Measurements from ENCODE around the gene ZNF586.
A peak's percentile ranks its signal among the peaks of the same experiment; 100 is the strongest.
"Not testable (repeated sequence)": the region's sequence is repeated elsewhere in the genome, so short reads cannot be mapped to it uniquely, and the experiment has no call there.

Gene ZNF586

DNA sequence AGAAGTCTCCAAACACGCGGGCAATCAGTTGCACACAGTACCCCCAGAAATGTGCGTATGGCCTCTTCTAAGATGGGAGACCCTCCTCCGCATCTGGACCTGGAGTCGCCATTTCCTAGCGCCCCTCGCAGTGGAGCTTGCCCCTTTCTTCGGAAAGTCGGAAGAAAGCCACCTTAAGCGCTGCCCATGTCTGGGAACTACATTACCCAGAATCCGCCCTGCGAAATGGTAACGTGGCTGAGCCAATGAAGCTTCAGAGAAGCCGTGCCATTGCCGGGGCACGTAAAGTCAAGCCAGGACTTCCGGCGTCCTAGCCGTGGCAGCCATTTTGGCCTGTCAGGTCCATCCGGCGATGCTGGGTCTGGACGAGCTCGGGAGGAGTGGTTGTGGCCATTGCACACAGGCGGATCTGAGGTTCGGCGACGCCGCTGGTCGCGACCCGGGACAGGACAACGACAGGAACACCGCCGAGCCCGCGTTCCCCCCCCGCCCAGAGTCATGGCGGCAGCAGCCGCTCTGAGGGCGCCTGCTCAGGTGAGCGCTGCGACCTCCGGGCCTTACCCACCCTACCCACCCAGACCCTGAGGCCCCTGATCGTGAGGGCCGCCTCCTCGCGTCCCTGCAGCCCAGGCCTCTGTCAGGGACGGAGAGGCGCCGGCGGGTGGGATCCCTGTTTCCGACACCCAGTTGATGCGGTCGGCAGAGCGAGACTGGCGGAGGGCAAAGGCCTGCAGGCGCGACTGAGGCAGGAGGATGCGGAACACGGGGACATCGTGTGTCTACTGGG is at the start of gene ZNF586:
Gene ZNF586, plus strand, starts transcription at position 332 of the 787 bp plus-strand sequence. Its CDS starts 167 bp downstream, at position 499.
- Histone ChIP-seq H3K9me3 (ENCODE audit: control insufficient read depth, insufficient read depth, low read length) (no peaks in the 10 kb centered on the region), H3K4me1 (ENCODE audit: control insufficient read depth, insufficient read depth, low read length) (no peaks in the 10 kb centered on the region), H3K27me3 (ENCODE audit: control insufficient read depth, insufficient read depth, low read length) (no peaks in the 10 kb centered on the region), H3K9ac (ENCODE audit: low read depth, low read length) (peak within 1 kb of the TSS; percentile 60), H3K36me3 (ENCODE audit: control insufficient read depth, insufficient read depth, low read length) (peaks cover 4% of the 10 kb centered on the region), H3K4me3 (ENCODE audit: low read depth, low read length) (peak within 1 kb of the TSS; percentile 80)

DNA sequence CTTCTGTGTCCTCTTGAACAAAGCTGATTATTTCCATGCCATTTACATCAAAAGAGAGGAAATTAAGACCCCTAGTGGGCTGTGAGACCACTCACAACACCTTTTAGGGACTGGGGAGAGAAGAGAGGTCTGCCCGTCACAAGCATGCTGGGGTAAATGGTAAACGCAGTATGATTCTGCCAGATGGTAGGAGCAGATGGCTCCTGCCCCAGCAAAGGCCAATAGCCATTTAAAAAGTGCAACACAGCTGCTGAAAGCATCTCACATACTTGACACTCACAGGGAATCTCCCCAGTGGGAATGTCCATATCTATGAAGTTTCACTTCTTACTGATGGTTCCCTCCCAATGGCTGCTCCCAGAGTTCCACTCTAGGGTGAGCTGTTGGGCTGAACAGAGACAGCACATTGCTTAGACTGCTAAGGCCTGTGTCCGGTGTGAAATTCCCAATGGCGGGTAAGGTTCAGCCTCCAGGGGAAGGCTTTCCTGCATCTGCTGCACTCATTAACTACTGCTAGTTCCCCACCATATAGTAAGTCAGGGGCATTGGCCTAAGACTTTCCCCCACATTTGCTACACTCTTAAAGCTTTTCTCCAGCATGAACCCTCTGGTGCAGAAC is 49.5 kb upstream of the ZNF586 start:
- peaks cover 19% of the 10 kb centered on the region for H3K36me3 ChIP-seq (ENCODE audit: control insufficient read depth, insufficient read depth, low read length)
- no peaks in the 10 kb centered on the region for H3K9me3 ChIP-seq (ENCODE audit: control insufficient read depth, insufficient read depth, low read length)

DNA sequence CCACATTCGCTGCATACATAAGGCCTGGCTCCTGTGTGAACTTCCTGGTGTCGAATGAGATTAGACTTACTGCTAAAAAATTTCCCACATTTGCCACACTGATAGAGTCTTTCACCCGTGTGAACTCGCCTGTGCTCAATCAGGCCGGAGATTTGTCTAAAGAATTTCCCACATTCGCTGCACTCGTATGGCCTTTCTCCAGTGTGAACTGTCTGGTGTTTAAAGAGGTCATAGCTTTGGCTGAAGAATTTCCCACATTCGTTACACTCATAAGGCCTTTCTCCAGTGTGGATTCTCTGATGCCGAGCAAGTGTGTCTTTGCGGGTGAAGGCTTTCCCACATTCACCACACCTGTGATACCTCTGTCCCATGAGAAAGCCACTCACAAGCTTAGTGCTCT is 48.6 kb upstream of the ZNF586 start:
- Histone ChIP-seq H3K27me3 (ENCODE audit: control insufficient read depth, insufficient read depth, low read length) (no peaks in the 10 kb centered on the region), H3K4me3 (ENCODE audit: low read depth, low read length) (no peak overlapping the region), H3K9me3 (ENCODE audit: control insufficient read depth, insufficient read depth, low read length) (no peaks in the 10 kb centered on the region), H3K4me1 (ENCODE audit: control insufficient read depth, insufficient read depth, low read length) (no peaks in the 10 kb centered on the region), H3K36me3 (ENCODE audit: control insufficient read depth, insufficient read depth, low read length) (peaks cover 19% of the 10 kb centered on the region), H3K9ac (ENCODE audit: low read depth, low read length) (no peak overlapping the region)

More for the DNA sequence above, 49.5 kb upstream of the ZNF586 start:
- Histone ChIP-seq H3K27me3 (ENCODE audit: control insufficient read depth, insufficient read depth, low read length) (no peaks in the 10 kb centered on the region), H3K4me1 (ENCODE audit: control insufficient read depth, insufficient read depth, low read length) (no peaks in the 10 kb centered on the region), H3K4me3 (ENCODE audit: low read depth, low read length) (no peak overlapping the region), H3K9ac (ENCODE audit: low read depth, low read length) (no peak overlapping the region)

DNA sequence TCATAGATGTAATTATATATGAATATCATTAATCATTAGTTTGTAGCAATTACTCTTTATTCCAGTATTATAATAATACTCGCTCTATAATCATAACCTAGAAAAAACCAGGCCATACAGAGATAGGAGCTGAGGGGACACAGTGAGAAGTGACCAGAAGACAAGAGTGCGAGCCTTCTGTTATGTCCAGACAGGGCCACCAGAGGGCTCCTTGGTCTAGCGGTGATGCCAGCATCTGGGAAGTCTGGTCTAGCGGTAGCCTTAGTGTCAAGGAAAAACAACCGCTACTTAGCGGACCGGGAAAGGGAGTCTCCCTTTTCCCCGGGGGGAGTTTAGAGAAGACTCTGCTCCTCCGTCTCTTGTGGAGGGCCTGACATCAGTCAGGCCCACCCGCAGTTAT is 31.2 kb upstream of the ZNF586 start:
- not testable (repeated sequence) for H3K9me3 ChIP-seq (ENCODE audit: control insufficient read depth, insufficient read depth, low read length); H3K4me1 ChIP-seq (ENCODE audit: control insufficient read depth, insufficient read depth, low read length); H3K36me3 ChIP-seq (ENCODE audit: control insufficient read depth, insufficient read depth, low read length); H3K9ac ChIP-seq (ENCODE audit: low read depth, low read length); H3K4me3 ChIP-seq (ENCODE audit: low read depth, low read length); H3K27me3 ChIP-seq (ENCODE audit: control insufficient read depth, insufficient read depth, low read length)

DNA sequence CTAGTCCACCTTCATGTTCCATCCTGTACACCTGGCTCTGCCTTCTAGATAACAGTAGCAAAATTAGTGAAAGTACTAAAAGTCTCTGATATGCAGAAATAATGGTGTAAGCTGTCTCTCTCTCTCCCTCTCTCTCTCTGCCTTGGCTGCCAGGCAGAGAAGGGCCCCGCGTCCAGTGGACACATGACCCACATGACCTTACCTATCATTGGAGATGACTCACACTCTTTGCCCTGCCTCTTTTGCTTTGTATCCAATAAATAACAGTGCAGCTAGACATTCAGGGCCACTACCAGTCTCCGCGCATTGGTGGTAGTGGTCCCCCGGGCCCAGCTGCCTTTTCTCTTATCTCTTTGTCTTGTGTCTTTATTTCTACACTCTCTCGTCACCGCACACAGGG is 30.7 kb upstream of the ZNF586 start:
- H3K27me3 ChIP-seq (ENCODE audit: control insufficient read depth, insufficient read depth, low read length); H3K36me3 ChIP-seq (ENCODE audit: control insufficient read depth, insufficient read depth, low read length); H3K9me3 ChIP-seq (ENCODE audit: control insufficient read depth, insufficient read depth, low read length); H3K4me1 ChIP-seq (ENCODE audit: control insufficient read depth, insufficient read depth, low read length); H3K4me3 ChIP-seq (ENCODE audit: low read depth, low read length); H3K9ac ChIP-seq (ENCODE audit: low read depth, low read length): not testable (repeated sequence)

DNA sequence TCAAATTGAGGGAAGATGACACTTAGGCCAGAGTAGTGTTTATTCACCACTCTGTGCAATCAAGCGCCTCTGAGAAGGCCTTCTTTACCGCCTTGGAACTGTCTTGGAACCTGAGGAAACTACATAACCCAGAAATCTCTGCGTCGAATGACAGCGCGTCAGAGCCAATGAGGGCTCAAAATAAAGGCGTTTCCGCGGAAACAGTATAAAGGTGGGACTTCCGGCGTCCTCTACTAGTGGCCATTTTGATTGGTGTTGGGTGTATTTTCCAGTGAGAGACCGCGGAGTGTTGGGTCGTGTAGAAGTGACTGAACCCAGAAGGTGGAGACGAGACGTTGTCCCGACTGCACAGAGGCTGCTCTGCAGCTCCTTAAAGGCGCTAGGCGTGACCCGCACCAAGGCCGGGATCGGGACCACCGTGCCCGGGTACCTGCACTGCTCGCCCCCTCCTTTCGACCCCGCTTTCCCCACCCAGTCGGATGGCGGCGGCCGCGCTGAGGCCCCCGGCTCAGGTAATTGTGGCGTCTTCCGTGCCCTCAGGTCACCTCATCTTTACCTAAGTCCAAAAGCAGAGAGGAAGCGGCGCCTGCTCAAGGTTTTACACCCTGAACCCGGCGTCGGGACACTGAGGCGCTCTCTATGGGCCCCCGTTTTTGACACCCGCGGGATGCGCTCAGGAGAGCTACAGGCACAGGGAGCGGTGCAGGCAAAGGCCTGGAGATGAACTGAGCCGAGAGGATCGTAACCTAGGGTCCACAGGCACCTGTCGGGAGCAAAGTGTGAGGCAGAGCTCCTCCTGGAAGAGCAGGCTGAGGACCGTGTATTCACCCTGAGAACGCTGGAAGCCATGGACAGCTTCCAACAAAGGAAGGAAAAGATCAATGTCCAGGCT is 22.6 kb upstream of the ZNF586 start, which contains the start of gene ZNF776:
Gene ZNF776, plus strand, starts transcription at position 236 of the 892 bp plus-strand sequence. Its CDS starts 244 bp downstream, at position 480.
- Histone ChIP-seq H3K36me3 (ENCODE audit: control insufficient read depth, insufficient read depth, low read length) (peaks cover 11% of the 10 kb centered on the region), H3K4me1 (ENCODE audit: control insufficient read depth, insufficient read depth, low read length) (peaks cover 3% of the 10 kb centered on the region), H3K9ac (ENCODE audit: low read depth, low read length) (peak within 1 kb of the TSS; percentile 92), H3K4me3 (ENCODE audit: low read depth, low read length) (peak within 1 kb of the TSS; percentile 99), H3K27me3 (ENCODE audit: control insufficient read depth, insufficient read depth, low read length) (no peaks in the 10 kb centered on the region), H3K9me3 (ENCODE audit: control insufficient read depth, insufficient read depth, low read length) (no peaks in the 10 kb centered on the region)

DNA sequence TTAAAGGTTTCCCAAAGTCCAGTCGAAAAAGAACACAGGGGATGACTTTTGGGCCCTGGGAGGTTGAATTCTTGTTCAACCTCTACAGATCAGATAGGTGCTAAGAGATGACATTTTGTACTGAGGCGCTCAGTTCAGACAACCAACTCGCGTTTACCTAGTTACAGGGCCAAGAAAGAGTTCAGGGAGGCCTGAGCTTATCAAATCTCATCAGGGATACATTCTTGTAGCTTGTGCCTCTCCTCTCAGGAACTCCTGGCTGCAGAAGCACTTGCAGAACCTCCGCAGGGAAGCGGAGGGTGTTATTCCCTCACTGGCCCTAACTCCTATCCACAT is 22.0 kb upstream of the ZNF586 start:
- Histone ChIP-seq H3K36me3 (ENCODE audit: control insufficient read depth, insufficient read depth, low read length) (peaks cover 13% of the 10 kb centered on the region), H3K4me1 (ENCODE audit: control insufficient read depth, insufficient read depth, low read length) (peaks cover 3% of the 10 kb centered on the region), H3K9me3 (ENCODE audit: control insufficient read depth, insufficient read depth, low read length) (no peaks in the 10 kb centered on the region), H3K4me3 (ENCODE audit: low read depth, low read length) (peak overlapping the region; percentile 99), H3K27me3 (ENCODE audit: control insufficient read depth, insufficient read depth, low read length) (no peaks in the 10 kb centered on the region), H3K9ac (ENCODE audit: low read depth, low read length) (peak overlapping the region; percentile 92)

DNA sequence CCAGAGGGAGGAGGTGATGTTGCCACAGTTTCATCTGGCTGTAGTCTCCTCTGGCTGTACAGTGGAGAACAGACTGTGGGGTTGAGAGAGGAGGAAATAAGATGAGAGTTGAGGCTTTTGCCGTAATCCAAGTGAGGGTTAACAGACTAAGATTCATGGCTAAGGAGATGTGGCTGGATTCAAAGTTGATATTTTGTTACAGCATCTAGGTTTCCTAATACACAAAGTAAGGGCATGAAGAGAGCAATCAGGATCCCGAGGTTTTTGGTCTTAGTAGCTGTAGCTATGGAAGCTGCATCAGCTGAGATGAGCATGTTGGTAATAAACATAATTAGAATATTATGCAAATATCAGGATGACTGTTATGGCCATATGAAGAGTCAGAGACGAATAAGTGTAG is 21.4 kb upstream of the ZNF586 start:
- Histone ChIP-seq H3K9ac (ENCODE audit: low read depth, low read length) (no peak overlapping the region), H3K4me1 (ENCODE audit: control insufficient read depth, insufficient read depth, low read length) (peaks cover 3% of the 10 kb centered on the region), H3K36me3 (ENCODE audit: control insufficient read depth, insufficient read depth, low read length) (peaks cover 19% of the 10 kb centered on the region), H3K27me3 (ENCODE audit: control insufficient read depth, insufficient read depth, low read length) (no peaks in the 10 kb centered on the region), H3K9me3 (ENCODE audit: control insufficient read depth, insufficient read depth, low read length) (no peaks in the 10 kb centered on the region), H3K4me3 (ENCODE audit: low read depth, low read length) (peak overlapping the region; percentile 14)

DNA sequence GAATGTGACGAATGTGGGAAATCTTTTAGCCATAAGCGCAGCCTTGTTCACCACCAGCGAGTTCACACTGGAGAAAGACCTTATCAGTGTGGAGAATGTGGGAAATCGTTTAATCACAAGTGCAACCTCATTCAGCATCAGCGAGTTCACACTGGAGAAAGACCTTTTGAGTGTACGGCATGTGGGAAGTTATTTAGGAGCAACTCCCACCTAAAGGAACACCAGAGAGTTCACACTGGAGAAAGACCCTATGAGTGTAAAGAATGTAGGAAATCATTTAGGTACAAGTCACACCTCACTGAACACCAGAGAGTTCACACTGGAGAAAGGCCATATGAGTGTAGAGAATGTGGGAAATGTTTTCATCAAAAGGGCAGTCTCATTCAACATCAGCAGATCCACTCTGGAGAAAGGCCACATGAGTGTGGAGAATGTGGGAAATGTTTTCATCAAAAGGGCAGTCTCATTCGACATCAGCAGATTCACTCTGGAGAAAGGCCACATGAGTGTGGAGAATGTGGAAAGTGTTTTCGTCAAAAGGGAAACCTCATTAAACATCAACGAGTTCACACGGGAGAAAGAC is 15.3 kb upstream of the ZNF586 start:
- H3K36me3 ChIP-seq (ENCODE audit: control insufficient read depth, insufficient read depth, low read length) = peaks cover 48% of the 10 kb centered on the region

DNA sequence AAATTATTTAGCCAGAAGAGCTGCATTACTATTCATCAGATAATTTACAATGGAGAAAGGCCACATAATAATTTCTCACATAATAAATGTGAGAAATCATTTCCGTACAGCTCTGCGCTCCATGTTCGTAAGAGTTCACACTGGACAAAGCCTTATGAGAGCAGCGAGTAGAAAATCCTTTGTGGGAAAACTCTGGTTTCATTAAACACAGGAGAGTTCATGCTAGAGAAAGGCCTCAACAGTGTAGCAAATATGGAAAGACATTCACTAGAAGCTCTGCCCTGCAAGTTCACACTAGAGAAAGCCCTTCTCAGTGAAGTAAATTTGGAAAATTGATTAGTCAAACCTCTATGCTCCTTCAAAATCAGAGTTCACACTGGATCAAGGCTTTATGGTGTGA is 14.4 kb upstream of the ZNF586 start:
- Histone ChIP-seq H3K36me3 (ENCODE audit: control insufficient read depth, insufficient read depth, low read length) (peaks cover 50% of the 10 kb centered on the region), H3K4me3 (ENCODE audit: low read depth, low read length) (no peak overlapping the region), H3K4me1 (ENCODE audit: control insufficient read depth, insufficient read depth, low read length) (no peaks in the 10 kb centered on the region), H3K9ac (ENCODE audit: low read depth, low read length) (no peak overlapping the region), H3K27me3 (ENCODE audit: control insufficient read depth, insufficient read depth, low read length) (no peaks in the 10 kb centered on the region), H3K9me3 (ENCODE audit: control insufficient read depth, insufficient read depth, low read length) (no peaks in the 10 kb centered on the region)

More for the DNA sequence above, 15.3 kb upstream of the ZNF586 start:
- Histone ChIP-seq H3K4me1 (ENCODE audit: control insufficient read depth, insufficient read depth, low read length) (no peaks in the 10 kb centered on the region), H3K9me3 (ENCODE audit: control insufficient read depth, insufficient read depth, low read length) (no peaks in the 10 kb centered on the region), H3K9ac (ENCODE audit: low read depth, low read length) (no peak overlapping the region), H3K27me3 (ENCODE audit: control insufficient read depth, insufficient read depth, low read length) (no peaks in the 10 kb centered on the region), H3K4me3 (ENCODE audit: low read depth, low read length) (no peak overlapping the region)

DNA sequence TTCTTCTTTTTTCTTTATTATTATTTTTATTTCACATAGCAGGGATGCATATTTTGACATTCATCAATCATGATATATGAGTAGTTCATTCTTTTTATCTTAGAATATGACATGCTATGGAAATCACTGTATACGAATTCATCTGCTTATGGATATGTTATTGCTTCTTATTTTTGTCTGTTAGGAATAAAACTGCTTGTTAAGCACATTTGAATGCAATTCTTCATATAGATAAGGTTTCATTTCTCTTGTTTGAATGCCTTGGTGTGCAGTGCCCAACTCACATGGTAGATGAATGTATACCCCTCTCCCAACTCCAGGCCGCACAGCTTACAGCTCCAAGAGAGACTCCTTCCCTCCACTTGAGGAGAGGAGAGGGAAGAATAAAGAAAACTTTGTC is 11.5 kb upstream of the ZNF586 start:
- Histone ChIP-seq H3K9ac (ENCODE audit: low read depth, low read length) (no peak overlapping the region), H3K27me3 (ENCODE audit: control insufficient read depth, insufficient read depth, low read length) (no peaks in the 10 kb centered on the region), H3K9me3 (ENCODE audit: control insufficient read depth, insufficient read depth, low read length) (no peaks in the 10 kb centered on the region), H3K4me3 (ENCODE audit: low read depth, low read length) (no peak overlapping the region), H3K36me3 (ENCODE audit: control insufficient read depth, insufficient read depth, low read length) (peaks cover 32% of the 10 kb centered on the region), H3K4me1 (ENCODE audit: control insufficient read depth, insufficient read depth, low read length) (no peaks in the 10 kb centered on the region)
